Progenitor cell of endocrine pancreas (in vitro differentiated cells): ENCODE measurements around the gene TAS2R50. TPM values are rescaled to one million over a fixed set of nuclear protein-coding genes. Genes with fewer than 3 reads are reported as not detected.

Experiments
- DNase-seq: peaks from one replicate; pipeline ENCODE4 v3.0.0; 2021; ENCODE audit warnings: low spot score; ENCODE audit not compliant: unreplicated experiment
- H3K27ac Mint-ChIP-seq: 2 replicates; pipeline ENCODE4 v1.8.0; 2021; ENCODE audit warnings: mild to moderate bottlenecking, moderate library complexity, mixed read lengths
- H3K27me3 Mint-ChIP-seq: 2 replicates; pipeline ENCODE4 v1.8.0; 2021; ENCODE audit warnings: mixed read lengths
- H3K36me3 Mint-ChIP-seq: 2 replicates; pipeline ENCODE4 v1.8.0; 2022; ENCODE audit warnings: mixed read lengths; ENCODE audit not compliant: insufficient read depth
- H3K4me1 Mint-ChIP-seq: 2 replicates; pipeline ENCODE4 v1.8.0; 2021; ENCODE audit warnings: low read depth, mixed read lengths
- H3K4me3 Mint-ChIP-seq: 2 replicates; pipeline ENCODE4 v1.8.0; 2021; ENCODE audit warnings: low read depth, mild to moderate bottlenecking, moderate library complexity, mixed read lengths
- H3K9me3 Mint-ChIP-seq: 2 replicates; pipeline ENCODE4 v1.8.0; 2021; ENCODE audit warnings: low read depth, mixed read lengths
- total RNA-seq: library from RNA; stranded (reverse); gene quantifications from 2 replicates; pipeline ENCODE4 v1.2.1, GENCODE V29; 2021
- TF ChIP-seq, protein P1 (sequence below): fragments of 200-600 bp; sonication (generic); IDR thresholded peaks from one replicate; pipeline ENCODE4 v1.5.0; 2021; ENCODE audit warnings: antibody characterized with exemption, mild to moderate bottlenecking; ENCODE audit not compliant: unreplicated experiment

The TAS2R50 gene
- total RNA-seq, 1 donor from 2014 or later, result 3.5 TPM

GRCh38 chr12:11016937-11017336 is 30.2 kb upstream of the TAS2R50 start:
- peaks cover 9% of the 10 kb centered on the region for H3K36me3 Mint-ChIP-seq
- no peak overlapping the region for H3K4me3 Mint-ChIP-seq
- H3K27me3 Mint-ChIP-seq, result no peaks in the 10 kb centered on the region
- H3K4me1 Mint-ChIP-seq, result peaks cover 16% of the 10 kb centered on the region
- DNase-seq, result no peak
- H3K9me3 Mint-ChIP-seq, result no peaks in the 10 kb centered on the region
- TF ChIP-seq, protein P1, sequence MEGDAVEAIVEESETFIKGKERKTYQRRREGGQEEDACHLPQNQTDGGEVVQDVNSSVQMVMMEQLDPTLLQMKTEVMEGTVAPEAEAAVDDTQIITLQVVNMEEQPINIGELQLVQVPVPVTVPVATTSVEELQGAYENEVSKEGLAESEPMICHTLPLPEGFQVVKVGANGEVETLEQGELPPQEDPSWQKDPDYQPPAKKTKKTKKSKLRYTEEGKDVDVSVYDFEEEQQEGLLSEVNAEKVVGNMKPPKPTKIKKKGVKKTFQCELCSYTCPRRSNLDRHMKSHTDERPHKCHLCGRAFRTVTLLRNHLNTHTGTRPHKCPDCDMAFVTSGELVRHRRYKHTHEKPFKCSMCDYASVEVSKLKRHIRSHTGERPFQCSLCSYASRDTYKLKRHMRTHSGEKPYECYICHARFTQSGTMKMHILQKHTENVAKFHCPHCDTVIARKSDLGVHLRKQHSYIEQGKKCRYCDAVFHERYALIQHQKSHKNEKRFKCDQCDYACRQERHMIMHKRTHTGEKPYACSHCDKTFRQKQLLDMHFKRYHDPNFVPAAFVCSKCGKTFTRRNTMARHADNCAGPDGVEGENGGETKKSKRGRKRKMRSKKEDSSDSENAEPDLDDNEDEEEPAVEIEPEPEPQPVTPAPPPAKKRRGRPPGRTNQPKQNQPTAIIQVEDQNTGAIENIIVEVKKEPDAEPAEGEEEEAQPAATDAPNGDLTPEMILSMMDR, result no peak
- H3K27ac Mint-ChIP-seq, result no peak overlapping the region

GRCh38 chr12:11015775-11016430 is 29.2 kb upstream of the TAS2R50 start:
- H3K4me3 Mint-ChIP-seq, result no peak overlapping the region
- H3K27me3 Mint-ChIP-seq, result no peaks in the 10 kb centered on the region
- H3K9me3 Mint-ChIP-seq, result no peaks in the 10 kb centered on the region
- TF ChIP-seq, protein P1, result no peak
- peaks cover 15% of the 10 kb centered on the region for H3K4me1 Mint-ChIP-seq
- H3K36me3 Mint-ChIP-seq, result peaks cover 9% of the 10 kb centered on the region
- no peak overlapping the region for H3K27ac Mint-ChIP-seq
- no peak for DNase-seq

DNA sequence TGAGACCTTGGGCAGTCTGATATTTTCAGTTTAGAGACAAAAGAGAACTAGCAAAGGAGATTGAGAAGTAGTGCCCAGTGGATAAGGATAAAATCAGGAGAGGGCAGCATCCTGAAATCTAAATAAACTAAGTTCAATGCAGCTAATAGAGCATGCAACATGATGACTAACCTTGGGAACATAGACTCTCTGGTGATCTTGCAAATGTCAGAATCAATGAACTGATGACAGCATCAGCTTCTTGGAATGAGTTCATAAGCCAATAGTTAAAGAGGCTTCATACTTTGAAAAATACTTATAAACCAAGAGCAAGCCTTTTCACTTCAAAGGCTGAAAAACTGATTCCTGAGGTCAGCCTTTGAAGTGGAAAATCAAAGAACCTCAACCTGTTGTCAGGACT is 27.5 kb upstream of the TAS2R50 start:
- no peaks in the 10 kb centered on the region for H3K9me3 Mint-ChIP-seq
- DNase-seq, result no peak
- no peak overlapping the region for H3K4me3 Mint-ChIP-seq
- H3K27me3 Mint-ChIP-seq, result no peaks in the 10 kb centered on the region
- peaks cover 11% of the 10 kb centered on the region for H3K4me1 Mint-ChIP-seq
- TF ChIP-seq, protein P1, result no peak
- no peak overlapping the region for H3K27ac Mint-ChIP-seq
- H3K36me3 Mint-ChIP-seq, result peaks cover 7% of the 10 kb centered on the region

GRCh38 chr12:11007608-11008007 is 20.9 kb upstream of the TAS2R50 start:
- Mint-ChIP-seq H3K9me3 (peaks cover 5% of the 10 kb centered on the region), H3K27ac (no peak overlapping the region), H3K4me3 (no peak overlapping the region), H3K4me1 (peaks cover 13% of the 10 kb centered on the region), H3K27me3 (no peaks in the 10 kb centered on the region), H3K36me3 (peaks cover 6% of the 10 kb centered on the region)
- no peak for DNase-seq
- TF ChIP-seq, protein P1, result no peak

GRCh38 chr12:10998204-10998603 is 11.5 kb upstream of the TAS2R50 start, which contains the start of gene TAS2R20:
TAS2R20 (minus strand) TSS chr12:10998304; CDS start chr12:10997875, 429 bp downstream.
- DNase-seq, result no peak
- no peaks in the 10 kb centered on the region for H3K4me1 Mint-ChIP-seq
- peaks cover 12% of the 10 kb centered on the region for H3K36me3 Mint-ChIP-seq
- H3K4me3 Mint-ChIP-seq, result no peak within 1 kb of the TSS
- H3K9me3 Mint-ChIP-seq, result peaks cover 6% of the 10 kb centered on the region
- H3K27ac Mint-ChIP-seq, result no peak within 1 kb of the TSS
- H3K27me3 Mint-ChIP-seq, result no peaks in the 10 kb centered on the region
- TF ChIP-seq, protein P1, result no peak
